HG03442 (cell line): ENCODE measurements around the gene LRRFIP1.
A peak's percentile ranks its signal among the peaks of the same experiment; 100 is the strongest.
"Not testable (repeated sequence)": the region's sequence is repeated elsewhere in the genome, so short reads cannot be mapped to it uniquely, and the experiment has no call there.

Source experiments
- ATAC-seq: cut with Tn5 transposase; IDR thresholded peaks from one replicate; pipeline ENCODE4 v1.9.1; 2021; ENCODE audit warnings: mild to moderate bottlenecking, moderate library complexity; ENCODE audit not compliant: unreplicated experiment

Gene LRRFIP1

DNA sequence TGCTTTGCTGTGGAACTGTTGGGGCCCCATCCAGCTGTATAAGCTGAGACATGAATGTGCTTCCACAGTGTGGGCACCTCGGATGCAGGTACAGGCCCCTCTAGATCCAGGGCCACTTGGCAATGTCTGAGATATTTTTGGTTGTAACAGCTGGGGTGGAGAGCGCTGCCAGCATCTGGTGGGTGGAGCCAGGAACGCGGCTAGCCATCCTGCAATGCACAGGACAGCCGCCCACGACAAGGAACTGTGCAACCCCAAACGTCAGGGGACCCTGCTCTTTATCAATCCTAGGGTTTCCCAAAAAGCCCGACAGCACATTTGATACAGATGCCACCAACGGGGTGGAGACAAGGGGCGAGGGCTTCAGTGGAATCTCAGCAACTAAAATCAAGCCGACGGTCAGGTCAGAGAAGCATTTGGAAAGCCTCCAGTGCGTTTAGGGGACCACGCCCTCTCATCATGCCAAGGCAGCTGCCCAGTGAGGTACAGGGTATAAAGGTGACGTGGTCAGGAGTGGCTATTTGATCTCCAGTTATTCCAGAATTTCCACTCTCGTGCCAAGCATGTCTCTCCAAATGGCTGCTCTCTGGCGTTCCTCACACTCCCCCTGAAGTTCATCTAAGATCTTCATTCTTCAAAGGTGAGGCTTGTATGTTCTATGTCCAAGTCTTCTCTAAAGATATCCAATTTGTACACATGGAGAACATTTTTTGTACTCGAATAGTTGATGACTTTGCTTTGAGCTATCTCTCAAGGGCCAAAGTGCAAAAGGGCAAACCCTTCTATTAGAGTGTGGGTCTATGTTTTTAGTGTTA is 55.7 kb downstream of the LRRFIP1 start:
- no peak for ATAC-seq

DNA sequence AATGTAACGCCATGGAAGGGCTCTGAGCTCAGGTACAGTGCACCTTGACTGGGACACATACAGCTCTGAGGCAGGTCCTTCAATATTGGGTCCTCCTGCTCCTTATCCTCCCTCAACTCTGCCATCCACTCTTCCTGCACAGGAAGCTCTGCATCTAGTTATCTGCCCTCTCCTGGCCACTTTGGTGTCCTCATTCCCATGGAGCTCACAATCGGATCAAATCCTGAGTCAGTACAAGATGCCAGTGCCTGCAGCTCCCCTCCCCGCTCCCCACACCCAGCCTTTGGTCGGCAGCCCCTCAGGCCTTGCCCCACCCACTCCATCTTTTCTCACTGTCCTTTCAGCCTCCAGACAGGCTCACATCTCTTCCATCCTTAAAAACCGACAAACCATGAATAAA is 58.0 kb downstream of the LRRFIP1 start:
- ATAC-seq, result no peak

DNA sequence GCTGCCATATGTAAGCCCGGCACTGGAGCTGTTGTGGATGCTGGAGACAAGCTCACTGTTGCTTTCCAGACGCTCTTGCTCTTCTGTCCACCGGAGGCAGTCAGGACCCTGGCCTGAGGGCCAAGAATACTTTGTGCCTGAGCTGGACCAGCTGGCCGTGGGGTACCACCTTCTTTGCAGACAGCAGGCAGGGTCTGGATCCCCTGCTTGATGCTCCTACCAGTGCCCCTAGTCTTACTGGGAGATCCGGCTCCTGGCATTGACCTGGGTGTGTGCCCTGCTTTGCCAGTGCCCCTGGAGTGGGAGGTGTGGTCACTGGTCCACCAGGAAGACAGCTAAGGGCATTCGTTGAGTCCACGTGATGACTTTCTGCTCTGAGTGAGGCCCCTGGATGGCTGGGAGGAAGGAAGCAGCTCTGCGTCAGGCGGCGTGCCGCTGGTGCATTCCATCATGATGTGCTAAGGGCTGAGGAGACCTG is 59.3 kb downstream of the LRRFIP1 start:
- no peak for ATAC-seq

DNA sequence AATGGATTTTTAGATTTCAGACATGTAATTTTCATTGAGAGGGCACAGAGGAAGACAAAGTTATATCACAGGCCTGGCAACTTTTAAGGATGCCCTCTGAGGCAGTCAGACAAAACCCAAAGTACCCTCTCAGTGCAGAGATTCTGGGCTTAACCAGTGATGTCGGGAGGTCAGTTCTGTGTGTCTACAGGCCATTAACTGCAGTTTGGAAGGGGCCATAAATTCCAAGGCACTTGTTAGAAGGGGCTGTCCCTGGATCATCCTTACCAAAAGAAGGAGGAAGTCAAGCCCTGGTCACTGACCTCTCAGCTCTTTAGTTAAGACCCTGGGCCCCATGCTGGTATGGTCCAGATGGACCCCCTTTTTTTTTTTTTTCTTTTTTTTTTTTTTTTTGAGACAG is 60.7 kb downstream of the LRRFIP1 start:
- ATAC-seq, result no peak

DNA sequence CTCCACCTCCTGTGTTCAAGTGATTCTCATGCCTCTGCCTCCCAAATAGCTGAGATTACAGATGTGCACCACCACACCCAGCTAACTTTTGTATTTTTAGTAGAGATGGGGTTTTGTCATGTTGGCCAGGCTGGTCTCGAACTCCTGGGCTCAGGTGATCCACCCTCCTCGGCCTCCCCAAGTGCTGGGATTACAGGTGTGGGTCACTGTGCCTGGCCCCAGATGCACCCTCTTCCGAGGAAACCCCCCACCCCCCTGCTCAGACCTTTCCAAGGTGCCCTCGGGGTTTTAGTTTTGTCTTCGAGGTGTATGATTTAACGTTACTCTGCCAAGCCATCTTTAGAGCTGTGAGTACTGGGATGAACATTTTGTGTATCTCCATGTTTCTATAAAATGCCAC is 61.2 kb downstream of the LRRFIP1 start:
- not testable (repeated sequence) for ATAC-seq

DNA sequence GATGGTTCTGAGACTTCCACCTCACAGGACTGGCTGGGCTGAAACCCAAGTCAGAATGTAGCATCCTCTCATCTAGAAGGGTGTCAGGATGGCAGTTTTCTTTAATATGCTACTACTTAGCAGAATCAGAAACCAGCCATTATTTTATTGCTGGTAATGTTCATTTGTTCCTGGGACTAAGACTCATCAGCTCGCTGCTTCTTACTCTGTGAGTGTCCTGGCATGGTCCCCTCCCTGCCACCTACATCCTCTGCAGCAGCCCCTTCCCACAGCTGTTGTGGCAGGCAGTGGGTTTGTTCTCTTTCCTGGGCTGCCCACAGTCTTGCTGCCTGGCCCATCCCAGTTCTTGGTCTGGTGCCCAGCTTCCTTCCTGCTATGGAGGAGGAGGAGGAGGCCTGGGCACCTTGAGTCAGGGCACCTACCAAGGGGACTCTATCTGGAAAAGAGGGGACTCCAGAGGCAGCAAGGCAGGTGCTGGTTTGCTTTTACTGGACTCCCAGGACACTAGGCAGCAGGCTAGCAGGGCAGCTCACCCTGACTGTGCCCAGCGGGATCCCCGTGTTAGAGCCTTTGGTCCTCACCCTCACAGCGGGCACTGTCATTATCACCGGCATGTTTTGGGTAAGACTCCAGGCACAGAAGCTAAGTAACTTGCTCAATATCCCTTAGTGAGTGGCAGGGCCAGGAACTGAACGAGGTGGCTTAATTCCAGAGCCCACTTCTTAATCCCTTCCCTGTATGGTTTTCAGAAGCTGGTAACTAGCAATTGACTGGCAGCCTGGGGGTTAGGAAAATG is 62.1 kb downstream of the LRRFIP1 start:
- no peak for ATAC-seq

DNA sequence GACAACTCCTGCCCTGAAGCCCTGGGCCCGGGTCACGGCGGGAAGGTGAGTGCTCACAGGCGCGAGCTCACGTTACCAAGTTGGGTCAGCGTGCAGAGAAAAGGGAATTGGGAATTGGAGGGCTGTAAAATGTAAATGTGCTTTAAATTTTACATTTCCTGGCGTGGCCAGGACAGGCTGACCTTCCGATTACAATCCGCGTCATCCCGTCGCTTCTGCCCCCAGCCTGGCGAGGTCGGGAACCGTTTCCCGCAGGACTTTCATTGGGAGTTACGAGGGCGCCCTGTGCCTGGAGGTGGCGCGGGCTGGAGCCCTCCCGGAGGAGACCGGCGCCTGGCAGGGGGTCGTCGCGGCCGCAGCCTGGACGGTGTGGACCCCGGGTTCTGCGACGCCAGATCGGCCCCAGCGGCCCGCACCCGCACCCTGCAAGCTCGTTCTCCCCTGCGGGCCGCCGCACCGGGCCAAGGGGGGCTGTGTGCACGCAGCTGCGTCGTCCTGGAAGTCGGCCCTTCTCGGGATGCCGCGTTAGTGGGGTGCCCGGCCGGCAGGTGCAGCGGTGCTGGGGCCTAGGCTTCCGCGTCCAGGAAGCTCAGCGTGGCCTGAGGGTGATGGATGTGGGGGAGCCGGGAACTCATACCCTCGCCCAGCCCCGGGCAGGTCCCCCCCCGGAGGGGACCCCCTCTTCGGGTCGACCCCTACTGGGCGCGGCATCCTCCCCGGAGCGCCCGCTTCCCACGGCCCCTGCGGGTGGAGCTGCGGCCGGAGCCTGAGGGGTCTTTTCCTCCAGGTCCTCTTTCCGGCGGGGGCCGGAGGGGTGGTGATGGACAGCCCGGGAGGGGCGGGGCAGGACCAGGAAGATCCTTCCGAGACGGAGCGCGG is 63.9 kb downstream of the LRRFIP1 start:
- ATAC-seq, result peak; percentile 32

DNA sequence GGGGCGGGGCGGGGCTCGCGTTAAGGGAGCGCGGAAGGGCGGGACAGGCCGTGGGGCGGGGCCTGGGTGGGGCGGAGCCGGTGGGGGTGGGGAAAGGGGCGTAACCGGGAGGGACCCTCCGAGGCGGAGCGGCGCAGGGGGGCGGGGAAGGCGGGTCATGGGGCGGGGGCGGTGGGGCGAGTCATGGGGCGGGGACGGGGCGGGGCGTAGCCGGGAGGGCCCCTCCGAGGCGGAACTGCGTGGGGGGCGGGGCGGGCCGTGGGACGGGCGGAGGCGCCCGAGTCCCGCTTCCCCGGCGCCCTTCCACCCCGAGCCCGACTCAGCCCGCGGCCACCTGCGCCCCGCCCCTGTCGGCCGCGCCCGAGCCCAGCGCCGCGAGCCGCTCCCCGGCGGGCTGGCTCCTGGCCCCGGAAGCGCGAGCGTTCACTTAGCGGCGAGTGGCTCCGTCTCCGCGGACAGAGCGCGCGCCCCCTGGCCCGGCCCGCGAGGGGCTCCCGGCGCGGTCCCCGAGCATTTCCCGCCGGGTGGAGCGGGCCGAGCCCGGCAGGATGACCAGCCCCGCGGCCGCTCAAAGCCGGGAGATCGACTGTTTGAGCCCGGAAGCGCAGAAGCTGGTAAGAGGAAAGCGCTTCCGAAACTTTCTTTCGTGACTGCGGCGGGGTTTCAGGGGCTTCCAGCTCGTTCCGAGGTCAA is 64.7 kb downstream of the LRRFIP1 start:
- ATAC-seq, result peak; percentile 50

DNA sequence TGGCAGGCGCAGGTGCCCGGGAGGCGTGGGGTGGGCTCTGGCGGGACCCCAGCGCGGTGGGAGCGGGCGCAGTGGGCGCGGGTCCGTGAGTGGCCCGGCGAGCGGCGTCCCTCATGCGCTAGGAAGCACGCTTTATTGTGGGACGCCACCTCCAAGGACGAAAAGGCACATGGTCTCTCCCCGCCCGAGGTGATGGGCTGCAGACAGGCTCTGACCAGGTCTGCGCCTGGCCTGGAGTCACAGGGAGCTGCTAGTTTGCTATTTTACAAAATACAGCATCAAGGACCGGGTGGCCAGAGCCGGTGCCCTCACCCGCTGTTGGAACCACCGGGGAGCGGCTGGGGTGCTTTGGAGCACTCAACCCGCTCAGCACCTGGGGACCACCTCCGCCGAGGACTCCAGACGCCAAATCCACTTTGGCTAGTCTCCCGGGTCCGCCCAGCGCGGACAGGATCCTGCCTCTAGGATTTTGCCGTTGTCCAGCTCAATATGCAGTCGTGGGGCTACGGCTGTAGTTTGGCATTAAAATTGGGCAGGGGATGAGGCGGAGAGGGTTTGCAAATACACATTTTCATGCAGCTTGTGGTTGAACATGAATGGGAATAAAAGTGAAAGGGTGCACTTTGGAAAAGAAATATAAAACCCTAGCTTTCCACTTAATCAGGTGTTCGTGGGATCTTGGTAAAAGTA is 65.4 kb downstream of the LRRFIP1 start:
- ATAC-seq, result peak; percentile 7

DNA sequence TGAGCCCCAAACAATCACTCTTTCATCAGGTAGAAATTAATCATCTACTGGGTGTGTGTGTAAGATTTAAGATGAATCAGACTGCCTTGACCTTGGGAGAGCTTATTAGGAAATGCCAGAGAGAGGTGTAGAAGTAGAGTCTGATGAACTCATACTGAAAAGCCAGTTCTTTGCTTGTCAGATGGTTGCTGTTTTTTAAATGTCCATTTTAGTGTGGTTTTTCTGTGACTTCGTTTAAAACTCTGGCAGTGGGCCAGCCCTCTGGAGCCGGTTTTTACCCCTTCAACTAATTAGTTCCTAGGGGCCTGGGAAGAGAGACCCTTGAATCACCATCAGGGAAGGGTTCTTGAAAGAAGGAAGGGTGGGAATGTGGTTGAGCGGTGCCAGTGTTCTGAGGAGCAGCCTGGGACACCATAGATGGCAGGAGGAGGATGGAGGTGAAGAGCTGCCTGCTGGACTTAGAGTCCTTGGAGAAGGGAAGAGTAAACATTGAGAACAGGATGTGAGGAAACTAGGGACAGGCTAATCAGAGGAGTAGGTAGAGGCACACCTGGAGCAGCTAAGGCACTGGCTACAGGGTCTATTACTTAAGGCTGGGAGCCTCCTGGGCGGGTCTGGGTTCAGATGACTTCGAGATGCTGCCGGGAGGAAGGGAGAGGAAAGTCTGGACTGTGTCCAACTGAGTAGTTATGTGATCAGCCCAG is 66.1 kb downstream of the LRRFIP1 start:
- ATAC-seq, result no peak

DNA sequence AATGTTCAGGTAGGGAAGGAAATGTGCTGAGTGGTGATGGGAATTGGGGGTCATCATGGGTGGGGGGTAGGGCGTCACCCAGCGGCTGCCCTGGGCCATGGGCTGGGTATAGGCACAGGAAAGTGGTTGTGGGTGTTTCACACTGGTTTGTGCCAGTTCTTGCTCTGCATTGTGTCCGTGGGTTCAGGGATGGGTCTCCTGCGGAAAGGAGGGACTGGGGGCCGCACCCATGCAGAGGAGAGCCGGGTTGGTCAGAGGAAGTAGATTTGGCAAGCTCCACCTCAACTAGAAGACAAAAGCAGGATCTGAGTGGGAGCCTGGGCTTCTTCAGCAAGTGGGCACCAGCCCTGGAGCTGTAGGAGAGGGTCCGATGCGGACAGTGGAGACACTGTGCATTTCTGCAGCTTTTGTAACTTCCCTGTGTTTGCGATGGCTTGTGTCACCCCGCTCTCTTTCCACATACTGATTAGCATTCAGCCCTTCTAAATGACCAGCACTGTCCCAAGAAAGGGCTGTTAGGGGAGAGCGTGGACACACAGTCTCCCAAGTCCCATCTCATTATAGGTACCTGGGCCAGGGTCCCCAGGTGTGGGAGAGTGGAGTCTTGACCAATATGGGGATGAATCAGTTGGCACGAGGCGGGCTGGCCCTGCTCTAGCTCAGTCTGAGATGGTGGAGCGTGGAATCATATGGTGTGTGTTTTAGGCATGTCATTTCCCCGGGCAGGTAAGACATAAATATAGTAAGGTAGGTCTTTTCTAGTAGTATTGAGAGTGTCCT is 67.2 kb downstream of the LRRFIP1 start:
- ATAC-seq, result no peak

DNA sequence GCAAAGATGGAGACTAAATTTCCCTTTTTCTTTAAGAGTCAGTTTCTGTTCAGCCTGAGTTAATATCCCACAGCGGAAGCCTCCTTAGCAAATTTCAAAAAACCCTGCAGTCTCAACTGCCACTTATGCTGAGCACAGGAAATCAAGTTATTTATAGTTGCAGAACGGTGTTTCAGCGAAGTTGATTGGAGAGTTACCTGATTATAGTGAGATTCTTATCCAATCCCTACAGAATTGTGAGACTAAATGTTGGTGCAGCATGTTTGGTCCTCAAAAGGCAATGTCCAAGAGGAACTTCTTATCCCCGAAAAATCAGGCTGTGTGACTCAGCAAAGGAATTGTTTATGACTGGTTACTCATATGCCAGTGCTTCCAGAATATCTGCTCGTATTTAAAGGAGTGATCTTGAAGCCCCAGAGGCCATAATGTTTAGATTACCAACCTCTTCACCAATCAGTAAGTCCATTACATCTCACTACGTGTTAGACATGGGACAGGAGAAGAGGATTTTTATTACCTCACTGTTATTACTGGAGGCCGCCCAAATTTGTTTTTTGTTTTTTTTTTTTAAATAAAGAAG is 67.9 kb downstream of the LRRFIP1 start:
- no peak for ATAC-seq

DNA sequence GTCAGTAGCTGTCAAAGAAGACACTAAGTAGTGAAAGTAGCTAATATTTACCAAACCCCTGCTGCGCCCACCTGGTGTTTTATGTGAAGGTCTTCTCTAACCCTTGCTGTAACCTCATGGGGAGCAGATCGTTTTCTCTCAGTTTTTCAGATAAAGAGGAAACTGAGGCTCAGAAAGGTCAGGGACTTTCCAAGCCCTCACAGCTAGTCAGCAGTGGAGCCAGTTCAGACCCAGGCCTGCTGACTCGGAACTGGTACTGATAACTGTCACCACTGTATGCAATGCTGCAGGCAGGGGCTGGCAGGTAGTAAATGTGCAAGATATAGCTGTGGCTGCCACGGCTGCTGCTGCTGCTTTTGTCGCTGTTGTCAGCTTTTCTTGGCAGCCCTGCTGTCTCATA is 69.1 kb downstream of the LRRFIP1 start:
- ATAC-seq, result no peak

DNA sequence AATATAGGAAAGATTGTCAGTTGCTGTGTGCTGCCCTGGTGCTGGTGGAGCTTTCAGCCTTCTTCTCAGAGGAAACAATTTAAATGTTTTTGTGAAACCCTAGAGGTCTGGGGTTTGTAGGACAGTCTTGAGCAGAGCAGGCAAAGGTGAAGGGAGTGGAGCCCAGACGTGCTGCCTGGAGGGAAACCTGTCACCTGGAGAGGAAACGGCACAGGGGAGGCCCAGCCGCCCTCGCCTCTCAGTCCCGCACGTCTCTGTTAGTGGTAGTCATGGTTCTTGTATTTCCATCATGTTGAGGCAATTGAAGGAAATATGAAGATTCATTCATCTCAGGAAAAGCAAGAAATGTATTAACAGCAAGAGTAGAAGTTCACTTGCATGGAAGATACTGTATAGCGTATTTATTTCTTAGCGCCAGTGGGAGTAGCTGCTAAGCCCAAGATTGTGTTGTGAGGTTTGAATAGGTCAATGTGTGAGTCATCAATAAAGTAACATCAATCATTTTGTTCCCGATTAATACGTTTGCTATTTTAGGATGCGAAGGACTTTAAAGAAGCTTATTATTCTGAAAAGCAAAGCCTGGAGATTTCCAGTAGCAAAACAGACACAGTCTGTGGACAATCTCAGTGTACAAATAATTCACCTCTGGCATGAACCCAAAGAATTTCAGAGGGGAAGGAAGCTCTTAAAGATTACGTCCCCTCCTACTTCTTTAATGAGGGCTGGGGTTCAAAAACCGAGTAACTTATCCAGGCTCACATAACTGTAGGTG is 70.4 kb downstream of the LRRFIP1 start:
- no peak for ATAC-seq

DNA sequence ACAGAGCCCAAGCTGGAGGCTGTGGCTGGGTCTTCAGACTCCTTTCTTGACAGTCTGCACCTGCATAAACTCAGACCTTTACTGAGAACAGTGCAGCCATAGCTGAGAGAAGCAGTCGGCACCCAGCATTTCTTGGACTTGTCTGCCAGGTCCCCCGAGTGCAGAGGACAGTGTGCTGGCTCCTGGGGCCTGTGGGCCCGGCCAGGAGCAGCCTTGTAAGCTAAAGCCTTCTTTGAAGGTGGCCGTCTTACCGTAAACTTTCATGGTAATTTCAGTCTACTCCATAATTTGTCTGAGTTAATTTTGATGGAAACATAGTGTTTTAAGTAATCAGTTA is 70.9 kb downstream of the LRRFIP1 start:
- ATAC-seq, result no peak

DNA sequence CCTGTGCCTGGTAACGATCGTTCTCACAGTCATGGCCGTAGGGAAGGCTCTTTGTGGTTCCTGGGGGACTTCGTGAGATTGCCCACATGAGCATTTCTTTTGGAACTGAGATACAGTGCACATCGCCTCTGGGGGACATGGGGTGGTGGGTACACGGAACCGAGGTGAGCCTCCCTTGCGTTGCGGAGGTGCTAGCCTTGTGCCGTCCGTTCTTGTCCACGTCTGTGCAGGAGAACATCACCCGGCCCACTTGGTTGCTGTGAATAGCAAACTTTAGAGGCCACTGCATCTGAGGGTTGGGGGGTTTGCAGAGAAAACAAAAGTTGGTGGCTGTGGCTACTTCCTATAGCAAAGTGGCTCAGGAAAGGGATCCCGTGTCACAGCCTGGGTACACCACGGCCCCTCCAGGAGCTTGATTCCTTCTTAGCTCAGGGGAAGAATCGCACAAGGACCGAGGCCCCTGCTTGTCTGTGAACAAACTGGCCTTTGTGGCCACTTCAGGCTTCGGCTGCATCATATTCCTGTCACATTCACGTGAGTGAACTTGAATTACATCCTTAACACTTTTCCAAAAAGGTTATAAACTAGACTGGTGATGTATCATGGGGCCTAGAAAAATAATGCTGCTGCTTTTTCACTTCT is 72.6 kb downstream of the LRRFIP1 start:
- no peak for ATAC-seq

DNA sequence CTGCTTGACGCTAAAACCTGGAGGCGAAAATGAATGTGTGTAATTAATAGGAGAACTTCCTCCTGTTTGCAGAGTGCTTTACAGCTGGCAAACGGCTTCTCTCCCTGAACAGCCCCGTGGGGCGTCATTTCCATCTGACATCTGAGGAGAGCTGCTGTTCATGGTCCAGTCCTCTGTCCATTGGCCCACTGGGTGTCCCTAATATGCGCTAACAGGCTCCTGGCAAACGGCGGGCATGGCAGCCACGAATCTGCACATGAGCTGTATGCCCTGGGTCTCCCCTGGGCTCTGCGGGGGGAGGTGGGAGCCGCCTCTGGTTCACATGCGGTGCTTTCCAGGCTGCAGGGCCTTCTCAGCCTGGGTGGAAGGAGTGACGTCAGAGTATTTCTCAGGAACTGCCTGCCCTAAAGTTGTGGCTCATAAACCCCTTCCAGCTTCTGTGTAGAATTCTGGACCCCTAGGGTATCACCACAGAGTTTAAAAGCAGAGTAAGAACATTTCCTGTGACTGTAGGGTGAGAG is 73.2 kb downstream of the LRRFIP1 start:
- peak; percentile 32 for ATAC-seq
